C4-2B (cell line): ENCODE data around the gene PCSK1N.

ENCODE experiments used
- ZFX ChIP-seq: fragments of 450-650 bp; IDR thresholded peaks from 2 replicates; pipeline ENCODE4 v1.6.1; 2017
- TF ChIP-seq, protein P1 (sequence below): fragments of 450-650 bp; conservative IDR thresholded peaks from 2 replicates; pipeline ENCODE4 v1.5.1; 2017; ENCODE audit warnings: mild to moderate bottlenecking

DNA sequence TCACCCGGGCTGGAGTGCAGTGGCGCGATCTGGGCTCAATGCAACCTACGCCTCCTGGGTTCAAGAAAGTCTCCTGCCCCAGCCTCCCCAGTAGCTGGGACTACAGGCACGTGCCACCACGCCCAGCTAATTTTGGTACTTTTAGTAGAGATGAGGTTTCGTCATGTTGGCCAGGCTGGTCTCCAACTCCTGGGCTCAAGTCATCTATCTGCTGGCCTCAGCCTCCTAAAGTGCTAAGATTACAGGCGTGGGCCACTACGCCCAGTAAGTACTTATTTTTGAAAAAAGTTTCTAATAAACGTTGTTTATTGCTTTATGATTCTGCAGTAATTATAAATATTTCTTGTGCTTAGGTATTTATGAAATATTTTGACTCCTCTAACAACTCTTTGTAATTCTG lies 4.3 kb upstream of the PCSK1N start:
- TF ChIP-seq, protein P1, sequence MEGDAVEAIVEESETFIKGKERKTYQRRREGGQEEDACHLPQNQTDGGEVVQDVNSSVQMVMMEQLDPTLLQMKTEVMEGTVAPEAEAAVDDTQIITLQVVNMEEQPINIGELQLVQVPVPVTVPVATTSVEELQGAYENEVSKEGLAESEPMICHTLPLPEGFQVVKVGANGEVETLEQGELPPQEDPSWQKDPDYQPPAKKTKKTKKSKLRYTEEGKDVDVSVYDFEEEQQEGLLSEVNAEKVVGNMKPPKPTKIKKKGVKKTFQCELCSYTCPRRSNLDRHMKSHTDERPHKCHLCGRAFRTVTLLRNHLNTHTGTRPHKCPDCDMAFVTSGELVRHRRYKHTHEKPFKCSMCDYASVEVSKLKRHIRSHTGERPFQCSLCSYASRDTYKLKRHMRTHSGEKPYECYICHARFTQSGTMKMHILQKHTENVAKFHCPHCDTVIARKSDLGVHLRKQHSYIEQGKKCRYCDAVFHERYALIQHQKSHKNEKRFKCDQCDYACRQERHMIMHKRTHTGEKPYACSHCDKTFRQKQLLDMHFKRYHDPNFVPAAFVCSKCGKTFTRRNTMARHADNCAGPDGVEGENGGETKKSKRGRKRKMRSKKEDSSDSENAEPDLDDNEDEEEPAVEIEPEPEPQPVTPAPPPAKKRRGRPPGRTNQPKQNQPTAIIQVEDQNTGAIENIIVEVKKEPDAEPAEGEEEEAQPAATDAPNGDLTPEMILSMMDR: no peak
- TF ChIP-seq ZFX: no peak
